CD4-positive, alpha-beta memory T cell (primary cell): ENCODE results near the gene CDK14. TPM values are rescaled to one million over a fixed set of nuclear protein-coding genes. Genes with fewer than 3 reads are reported as not detected.

Experiments used
- CTCF ChIA-PET: fragments of 350-600 bp; sonication (Branson Sonifier 250); formaldehyde crosslinking; loops from one replicate; lab custom pipeline; 2021; ENCODE audit warnings: inconsistent platforms; ENCODE audit not compliant: partially characterized antibody; lab: Charles Lee
- POLR2A ChIA-PET: fragments of 350-600 bp; sonication (Branson Sonifier 250); formaldehyde crosslinking; loops from one replicate; lab custom pipeline; 2021; ENCODE audit not compliant: partially characterized antibody; lab: Charles Lee
- DNase-seq, 5 donors: peaks; one replicate each; pipeline versions ENCODE4 v3.0.0 to v3.0.0-alpha.2; 2020 to 2022; ENCODE audit warnings: mixed read lengths in 1 of 5
- H3K27ac ChIP-seq: one replicate; pipeline ENCODE4 v1.7.0; 2013; ENCODE audit warnings: low read depth, low read length
- H3K27me3 ChIP-seq: 2 replicates; pipeline ENCODE4 v1.7.0; 2013; ENCODE audit warnings: mild to moderate bottlenecking, low read length, moderate library complexity; ENCODE audit not compliant: insufficient read depth
- H3K36me3 ChIP-seq: 2 replicates; pipeline ENCODE4 v1.7.0; 2013; ENCODE audit warnings: mild to moderate bottlenecking, low read length, moderate library complexity; ENCODE audit not compliant: insufficient read depth
- H3K4me1 ChIP-seq: 2 replicates; pipeline ENCODE4 v1.7.0; 2013; ENCODE audit warnings: mild to moderate bottlenecking, low read length, moderate library complexity; ENCODE audit not compliant: insufficient read depth
- H3K4me3 ChIP-seq, 2 donors: one replicate each; pipeline ENCODE4 v1.7.0; 2013; ENCODE audit warnings: low read length in 2 of 2, mild to moderate bottlenecking in 1 of 2
- H3K9me3 ChIP-seq, 2 donors: one replicate each; pipeline ENCODE4 v1.7.0; 2013; ENCODE audit warnings: low read length in 2 of 2, control low read depth in 1 of 2; ENCODE audit not compliant: control insufficient read depth in 1 of 2
- H3K27ac Mint-ChIP-seq, 7 donors: one replicate each; pipeline ENCODE4 v1.8.0; 2020 to 2021; ENCODE audit warnings: mixed read lengths in 7 of 7, mild to moderate bottlenecking in 6 of 7, inconsistent platforms in 3 of 7, moderate library complexity in 3 of 7
- H3K27me3 Mint-ChIP-seq, 2 donors: one replicate each; pipeline ENCODE4 v1.8.0; 2020 to 2021; ENCODE audit warnings: mixed read lengths in 2 of 2
- H3K36me3 Mint-ChIP-seq, 2 donors: one replicate each; pipeline ENCODE4 v1.8.0; 2020 to 2021; ENCODE audit warnings: mixed read lengths in 2 of 2, inconsistent platforms in 1 of 2, mild to moderate bottlenecking in 1 of 2
- H3K4me1 Mint-ChIP-seq, 4 donors: one replicate each; pipeline ENCODE4 v1.8.0; 2020 to 2021; ENCODE audit warnings: mixed read lengths in 4 of 4, mild to moderate bottlenecking in 1 of 4
- H3K4me3 Mint-ChIP-seq, 8 donors: one replicate each; pipeline ENCODE4 v1.8.0; 2020 to 2021; ENCODE audit warnings: mixed read lengths in 8 of 8, mild to moderate bottlenecking in 7 of 8, moderate library complexity in 6 of 8, inconsistent platforms in 3 of 8
- H3K9me3 Mint-ChIP-seq, 8 donors: one replicate each; pipeline ENCODE4 v1.8.0; 2020 to 2021; ENCODE audit warnings: mixed read lengths in 8 of 8, mild to moderate bottlenecking in 5 of 8, inconsistent platforms in 3 of 8, moderate library complexity in 1 of 8
- intact Hi-C: fragments of 100-400 bp; cut with micrococcal nuclease; formaldehyde crosslinking; loops from one replicate; pipeline ENCODE4 v1.15.1; 2023
- polyA plus RNA-seq, 2 donors: library from polyadenylated mRNA; unstranded; fragments of 300-500 nt; fragmentation: Illumina TruSeq; gene quantifications; one replicate each; pipeline ENCODE4 v1.2.3, GENCODE V29; 2021
- total RNA-seq, 2 experiments: library from RNA; stranded (reverse); gene quantifications; one replicate each; pipeline ENCODE4 v1.2.3, GENCODE V29; 2021

The CDK14 gene
- total and polyA plus RNA-seq, 4 experiments from 2014 or later: 0.47 to 0.81 (median 0.70) TPM; not detected in 1

- H3K27me3 Mint-ChIP-seq: peaks cover 1 to 2% of the 10 kb centered on the region in 2 donors
- no peaks in the 10 kb centered on the region for H3K4me1 ChIP-seq
- no peak overlapping the region for H3K4me3 Mint-ChIP-seq
- no peaks in the 10 kb centered on the region for H3K27me3 ChIP-seq
- H3K27ac Mint-ChIP-seq: no peak overlapping the region
- no peaks in the 10 kb centered on the region for H3K9me3 Mint-ChIP-seq
- no peaks in the 10 kb centered on the region for H3K36me3 Mint-ChIP-seq
- ChIA-PET POLR2A (no interaction called here), CTCF (no interaction called here)
- intact Hi-C loops: no loop called here
- H3K4me3 ChIP-seq: no peak overlapping the region
- no peaks in the 10 kb centered on the region for H3K36me3 ChIP-seq
- H3K27ac ChIP-seq: no peak overlapping the region
- no peaks in the 10 kb centered on the region for H3K9me3 ChIP-seq
- no peak for DNase-seq
- peaks cover 1 to 3% (median 2%) of the 10 kb centered on the region in 4 donors for H3K4me1 Mint-ChIP-seq
These were observed 449.5 kb downstream of the CDK14 start for GRCh38 chr7:91045606-91046005.

- Mint-ChIP-seq H3K4me1 (peaks cover 5 to 6% (median 6%) of the 10 kb centered on the region in 4 donors), H3K4me3 (no peak overlapping the region), H3K27me3 (peaks cover 1 to 2% of the 10 kb centered on the region in 2 donors), H3K27ac (no peak overlapping the region), H3K9me3 (no peaks in the 10 kb centered on the region), H3K36me3 (no peaks in the 10 kb centered on the region)
- no peak overlapping the region for H3K27ac ChIP-seq
- no peaks in the 10 kb centered on the region for H3K27me3 ChIP-seq
- DNase-seq: no peak
- no peaks in the 10 kb centered on the region for H3K36me3 ChIP-seq
- H3K4me3 ChIP-seq: no peak overlapping the region
- ChIA-PET CTCF (no interaction called here), POLR2A (no interaction called here)
- intact Hi-C loops: no loop called here
- H3K4me1 ChIP-seq: no peaks in the 10 kb centered on the region
- H3K9me3 ChIP-seq: no peaks in the 10 kb centered on the region
These were observed 450.4 kb downstream of the CDK14 start for GRCh38 chr7:91046322-91047089.

- H3K4me3 Mint-ChIP-seq: no peak overlapping the region
- peaks cover 1 to 2% of the 10 kb centered on the region in 2 donors for H3K27me3 Mint-ChIP-seq
- Histone ChIP-seq H3K36me3 (no peaks in the 10 kb centered on the region), H3K9me3 (no peaks in the 10 kb centered on the region), H3K4me3 (no peak overlapping the region), H3K27me3 (no peaks in the 10 kb centered on the region), H3K4me1 (no peaks in the 10 kb centered on the region), H3K27ac (no peak overlapping the region)
- CTCF ChIA-PET: no interaction called here
- H3K4me1 Mint-ChIP-seq: peaks cover 5 to 6% (median 6%) of the 10 kb centered on the region in 4 donors
- intact Hi-C loops: no loop called here
- H3K9me3 Mint-ChIP-seq: no peaks in the 10 kb centered on the region
- H3K27ac Mint-ChIP-seq: no peak overlapping the region
- POLR2A ChIA-PET: no interaction called here
- DNase-seq: no peak
- H3K36me3 Mint-ChIP-seq: no peaks in the 10 kb centered on the region
These were observed 451.5 kb downstream of the CDK14 start for GRCh38 chr7:91047636-91048035.

- H3K27me3 ChIP-seq: no peaks in the 10 kb centered on the region
- intact Hi-C loops: no loop called here
- H3K27ac ChIP-seq: no peak overlapping the region
- Mint-ChIP-seq H3K4me1 (peaks cover 5 to 6% (median 6%) of the 10 kb centered on the region in 4 donors), H3K27me3 (no peaks in the 10 kb centered on the region), H3K4me3 (peak overlapping the region; percentile 45 to 82 (median 74)), H3K27ac (peak overlapping the region in 3 of 7 donors; percentile 27 to 82 (median 81)), H3K36me3 (no peaks in the 10 kb centered on the region), H3K9me3 (peaks cover 0 to 3% (median 0%) of the 10 kb centered on the region in 8 donors)
- H3K4me3 ChIP-seq: no peak overlapping the region
- H3K9me3 ChIP-seq: no peaks in the 10 kb centered on the region
- ChIA-PET POLR2A (no interaction called here), CTCF (no interaction called here)
- DNase-seq: no peak
- H3K4me1 ChIP-seq: no peaks in the 10 kb centered on the region
- H3K36me3 ChIP-seq: no peaks in the 10 kb centered on the region
These were observed 454.6 kb downstream of the CDK14 start for GRCh38 chr7:91050677-91051076.

- H3K4me3 Mint-ChIP-seq: no peak overlapping the region
- H3K9me3 ChIP-seq: no peaks in the 10 kb centered on the region
- H3K36me3 Mint-ChIP-seq: no peaks in the 10 kb centered on the region
- H3K4me3 ChIP-seq: no peak overlapping the region
- H3K4me1 ChIP-seq: no peaks in the 10 kb centered on the region
- no peak for DNase-seq
- ChIA-PET CTCF (no interaction called here), POLR2A (no interaction called here)
- H3K27ac Mint-ChIP-seq: no peak overlapping the region
- H3K27me3 Mint-ChIP-seq: no peaks in the 10 kb centered on the region
- no peaks in the 10 kb centered on the region for H3K36me3 ChIP-seq
- H3K4me1 Mint-ChIP-seq: peaks cover 5 to 6% (median 6%) of the 10 kb centered on the region in 4 donors
- intact Hi-C loops: no loop called here
- H3K9me3 Mint-ChIP-seq: peaks cover 0 to 3% (median 0%) of the 10 kb centered on the region in 8 donors
- no peak overlapping the region for H3K27ac ChIP-seq
- no peaks in the 10 kb centered on the region for H3K27me3 ChIP-seq
These were observed 455.8 kb downstream of the CDK14 start for GRCh38 chr7:91051966-91052365.

GRCh38 chr7:91054374-91054773 is 458.3 kb downstream of the CDK14 start:
- H3K36me3 Mint-ChIP-seq: no peaks in the 10 kb centered on the region
- Histone ChIP-seq H3K9me3 (no peaks in the 10 kb centered on the region), H3K4me1 (no peaks in the 10 kb centered on the region), H3K27ac (no peak overlapping the region), H3K27me3 (no peaks in the 10 kb centered on the region), H3K4me3 (no peak overlapping the region), H3K36me3 (no peaks in the 10 kb centered on the region)
- intact Hi-C loops: no loop called here
- peaks cover 0 to 6% (median under 1%) of the 10 kb centered on the region in 8 donors for H3K9me3 Mint-ChIP-seq
- no peak for DNase-seq
- ChIA-PET POLR2A (interaction anchor here (1.0 kb wide), 1 partner anchor 26 kb away, joined by 4 read pairs; no protein-coding TSS in a partner anchor), CTCF (no interaction called here)
- H3K4me1 Mint-ChIP-seq: peaks cover 5 to 6% (median 6%) of the 10 kb centered on the region in 4 donors
- no peaks in the 10 kb centered on the region for H3K27me3 Mint-ChIP-seq
- no peak overlapping the region for H3K4me3 Mint-ChIP-seq
- peak overlapping the region in 1 of 7 donors; percentile 4 for H3K27ac Mint-ChIP-seq

GRCh38 chr7:91055219-91055618 is 459.1 kb downstream of the CDK14 start:
- H3K4me3 ChIP-seq: no peak overlapping the region
- H3K27ac ChIP-seq: no peak overlapping the region
- Mint-ChIP-seq H3K36me3 (no peaks in the 10 kb centered on the region), H3K27ac (no peak overlapping the region), H3K27me3 (no peaks in the 10 kb centered on the region), H3K4me3 (no peak overlapping the region), H3K9me3 (peaks cover 0 to 10% (median 1%) of the 10 kb centered on the region in 8 donors), H3K4me1 (peaks cover 4 to 6% (median 6%) of the 10 kb centered on the region in 4 donors)
- H3K27me3 ChIP-seq: no peaks in the 10 kb centered on the region
- no peaks in the 10 kb centered on the region for H3K4me1 ChIP-seq
- POLR2A ChIA-PET: no interaction called here
- no peaks in the 10 kb centered on the region for H3K9me3 ChIP-seq
- CTCF ChIA-PET: no interaction called here
- intact Hi-C loops: no loop called here
- no peak for DNase-seq
- no peaks in the 10 kb centered on the region for H3K36me3 ChIP-seq
